Panc1 (cell line): Measurements from ENCODE around the gene SOCS1. TPM values are rescaled to one million over a fixed set of nuclear protein-coding genes. Genes with fewer than 3 reads are reported as not detected.

Experiments used
- ATAC-seq: fragments of 200-7000 bp; cut with Tn5 transposase; 2 replicates; pipeline ENCODE4 v1.9.1; 2020; ENCODE audit warnings: mild to moderate bottlenecking, moderate library complexity
- BruUV-seq: library from RNA; stranded (reverse); fragments of 400-500 nt; replicated peaks from 2 replicates; lab custom pipeline; 2021; lab: Mats Ljungman, UMichigan
- CTCF ChIA-PET: fragments of 300-600 bp; sonication (Branson Sonifier 250); formaldehyde crosslinking; loops from one replicate; lab custom pipeline; 2022; ENCODE audit warnings: antibody characterized with exemption; lab: Charles Lee
- POLR2A ChIA-PET: fragments of 300-600 bp; sonication (Branson Sonifier 250); formaldehyde crosslinking; loops from one replicate; lab custom pipeline; 2022; ENCODE audit warnings: antibody characterized with exemption; lab: Charles Lee
- DNase-seq: peaks from one replicate; pipeline ENCODE4 v3.0.0-alpha.2; 2010; ENCODE audit warnings: low read depth, low spot score
- H3K27ac ChIP-seq: 2 replicates; pipeline ENCODE4 v1.5.1; 2011; ENCODE audit warnings: mild to moderate bottlenecking, low read length, inconsistent platforms
- H3K27me3 ChIP-seq: fragments of 200-500 bp; sonication (Bioruptor generic); 2 replicates; pipeline ENCODE4 v1.6.0; 2014; ENCODE audit warnings: low read length, inconsistent platforms; ENCODE audit not compliant: control insufficient read depth, insufficient read depth
- H3K36me3 ChIP-seq: fragments of 200-500 bp; sonication (Bioruptor generic); 2 replicates; pipeline ENCODE4 v1.5.1; 2014; ENCODE audit warnings: inconsistent platforms, mild to moderate bottlenecking, low read length, moderate library complexity; ENCODE audit not compliant: control insufficient read depth, insufficient read depth
- H3K4me1 ChIP-seq: 2 replicates; pipeline ENCODE4 v1.5.1; 2011; ENCODE audit warnings: inconsistent platforms, mild to moderate bottlenecking, low read length, moderate library complexity; ENCODE audit not compliant: control insufficient read depth, insufficient read depth
- H3K4me3 ChIP-seq, 2 experiments: 2 replicates each; pipeline ENCODE4 v1.5.1; 2011 to 2012; ENCODE audit warnings: low read depth in 2 of 2, low read length in 2 of 2, mild to moderate bottlenecking in 2 of 2, inconsistent platforms in 1 of 2, moderate library complexity in 1 of 2
- H3K9me3 ChIP-seq: fragments of 200-500 bp; sonication (Bioruptor generic); 2 replicates; pipeline ENCODE4 v1.5.1; 2014; ENCODE audit warnings: low read depth, mild to moderate bottlenecking, inconsistent platforms, low read length, moderate library complexity; ENCODE audit not compliant: control insufficient read depth, insufficient read depth
- POLR2AphosphoS5 ChIP-seq: IDR thresholded peaks from 2 replicates; pipeline ENCODE4 v1.6.1; 2012; ENCODE audit warnings: mild to moderate bottlenecking, low read depth, low read length, moderate library complexity
- SIN3A ChIP-seq: IDR thresholded peaks from 2 replicates; pipeline ENCODE4 v1.6.1; 2012; ENCODE audit warnings: low read depth, mild to moderate bottlenecking, low read length, moderate library complexity, borderline replicate concordance; ENCODE audit not compliant: insufficient read depth
- TCF7L2 ChIP-seq: IDR thresholded peaks from 2 replicates; pipeline ENCODE4 v1.6.1; 2011; ENCODE audit warnings: mild to moderate bottlenecking, low read depth, low read length, inconsistent platforms
- in situ Hi-C: cut with HindIII; loops from 2 replicates; pipeline ENCODE4 v1.10.0; 2016; ENCODE audit warnings: low sequenced_read_pairs, low pct_unique_long_range_greater_than_20kb
- intact Hi-C: fragments of 100-400 bp; cut with micrococcal nuclease; formaldehyde crosslinking; loops from one replicate; pipeline ENCODE4 v1.10.0; 2022; ENCODE audit not compliant: unreplicated experiment
- total RNA-seq: library from RNA; stranded (reverse); gene quantifications from one replicate; pipeline ENCODE4 v1.2.1, GENCODE V29; 2021; ENCODE audit not compliant: unreplicated experiment
- TF ChIP-seq, protein P1 (sequence below): fragments of 450-650 bp; IDR thresholded peaks from 2 replicates; pipeline ENCODE4 v1.5.1; 2017; ENCODE audit warnings: mild to moderate bottlenecking
- TF ChIP-seq, protein P2 (sequence below), 2 experiments: IDR thresholded peaks; 2 replicates each; pipeline ENCODE4 v1.6.1; 2011 to 2012; ENCODE audit warnings: low read depth in 2 of 2, control low read depth in 1 of 2, low read length in 1 of 2, mild to moderate bottlenecking in 1 of 2, moderate library complexity in 1 of 2; ENCODE audit not compliant: insufficient read depth in 1 of 2

The SOCS1 gene
- total RNA-seq, 1 experiment from 2014 or later, result 4.8 TPM

DNA sequence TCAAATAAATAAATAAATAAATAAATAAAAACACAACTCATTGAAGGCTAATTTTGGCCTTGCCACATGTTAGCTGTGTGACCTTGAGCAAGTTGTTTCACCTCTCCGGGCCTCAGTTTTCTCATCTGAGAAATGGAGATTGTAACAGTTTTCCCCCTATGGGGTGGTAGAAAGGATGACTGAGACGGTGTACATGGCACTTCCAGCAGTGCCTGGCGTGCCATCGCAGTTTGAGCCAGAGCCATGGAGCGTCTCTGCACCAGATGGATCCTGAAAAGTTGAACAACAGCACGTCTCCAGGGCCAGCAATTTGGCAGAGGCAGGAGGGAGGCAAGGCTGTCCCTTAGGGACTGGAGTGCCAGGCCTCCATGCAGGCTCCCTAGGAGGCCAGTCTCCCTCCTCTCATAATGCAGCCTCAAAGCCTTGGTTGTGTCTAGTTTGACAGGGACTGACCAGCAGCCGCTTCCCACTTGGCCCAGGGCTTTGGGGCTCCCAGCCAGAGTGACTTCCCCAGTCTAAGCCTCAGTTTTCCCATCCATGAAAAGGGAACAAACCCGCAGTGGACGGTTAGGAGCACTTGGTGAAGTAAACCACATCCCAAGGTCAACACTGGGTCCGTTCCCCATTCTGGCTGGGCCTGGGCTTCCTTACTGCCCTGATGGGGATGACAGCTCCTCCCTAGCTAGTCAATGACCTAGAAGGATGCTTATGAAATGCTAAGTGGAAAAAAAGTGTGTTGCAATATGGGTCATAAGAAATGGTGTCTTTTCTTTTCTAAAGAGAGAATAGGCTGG is 19.3 kb downstream of the SOCS1 start:
- H3K4me1 ChIP-seq, result no peaks in the 10 kb centered on the region
- DNase-seq (no peak), ATAC-seq (no peak)
- CTCF ChIA-PET, result no interaction called here
- TF ChIP-seq, protein P1, sequence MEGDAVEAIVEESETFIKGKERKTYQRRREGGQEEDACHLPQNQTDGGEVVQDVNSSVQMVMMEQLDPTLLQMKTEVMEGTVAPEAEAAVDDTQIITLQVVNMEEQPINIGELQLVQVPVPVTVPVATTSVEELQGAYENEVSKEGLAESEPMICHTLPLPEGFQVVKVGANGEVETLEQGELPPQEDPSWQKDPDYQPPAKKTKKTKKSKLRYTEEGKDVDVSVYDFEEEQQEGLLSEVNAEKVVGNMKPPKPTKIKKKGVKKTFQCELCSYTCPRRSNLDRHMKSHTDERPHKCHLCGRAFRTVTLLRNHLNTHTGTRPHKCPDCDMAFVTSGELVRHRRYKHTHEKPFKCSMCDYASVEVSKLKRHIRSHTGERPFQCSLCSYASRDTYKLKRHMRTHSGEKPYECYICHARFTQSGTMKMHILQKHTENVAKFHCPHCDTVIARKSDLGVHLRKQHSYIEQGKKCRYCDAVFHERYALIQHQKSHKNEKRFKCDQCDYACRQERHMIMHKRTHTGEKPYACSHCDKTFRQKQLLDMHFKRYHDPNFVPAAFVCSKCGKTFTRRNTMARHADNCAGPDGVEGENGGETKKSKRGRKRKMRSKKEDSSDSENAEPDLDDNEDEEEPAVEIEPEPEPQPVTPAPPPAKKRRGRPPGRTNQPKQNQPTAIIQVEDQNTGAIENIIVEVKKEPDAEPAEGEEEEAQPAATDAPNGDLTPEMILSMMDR, result no peak
- TF ChIP-seq, protein P2, sequence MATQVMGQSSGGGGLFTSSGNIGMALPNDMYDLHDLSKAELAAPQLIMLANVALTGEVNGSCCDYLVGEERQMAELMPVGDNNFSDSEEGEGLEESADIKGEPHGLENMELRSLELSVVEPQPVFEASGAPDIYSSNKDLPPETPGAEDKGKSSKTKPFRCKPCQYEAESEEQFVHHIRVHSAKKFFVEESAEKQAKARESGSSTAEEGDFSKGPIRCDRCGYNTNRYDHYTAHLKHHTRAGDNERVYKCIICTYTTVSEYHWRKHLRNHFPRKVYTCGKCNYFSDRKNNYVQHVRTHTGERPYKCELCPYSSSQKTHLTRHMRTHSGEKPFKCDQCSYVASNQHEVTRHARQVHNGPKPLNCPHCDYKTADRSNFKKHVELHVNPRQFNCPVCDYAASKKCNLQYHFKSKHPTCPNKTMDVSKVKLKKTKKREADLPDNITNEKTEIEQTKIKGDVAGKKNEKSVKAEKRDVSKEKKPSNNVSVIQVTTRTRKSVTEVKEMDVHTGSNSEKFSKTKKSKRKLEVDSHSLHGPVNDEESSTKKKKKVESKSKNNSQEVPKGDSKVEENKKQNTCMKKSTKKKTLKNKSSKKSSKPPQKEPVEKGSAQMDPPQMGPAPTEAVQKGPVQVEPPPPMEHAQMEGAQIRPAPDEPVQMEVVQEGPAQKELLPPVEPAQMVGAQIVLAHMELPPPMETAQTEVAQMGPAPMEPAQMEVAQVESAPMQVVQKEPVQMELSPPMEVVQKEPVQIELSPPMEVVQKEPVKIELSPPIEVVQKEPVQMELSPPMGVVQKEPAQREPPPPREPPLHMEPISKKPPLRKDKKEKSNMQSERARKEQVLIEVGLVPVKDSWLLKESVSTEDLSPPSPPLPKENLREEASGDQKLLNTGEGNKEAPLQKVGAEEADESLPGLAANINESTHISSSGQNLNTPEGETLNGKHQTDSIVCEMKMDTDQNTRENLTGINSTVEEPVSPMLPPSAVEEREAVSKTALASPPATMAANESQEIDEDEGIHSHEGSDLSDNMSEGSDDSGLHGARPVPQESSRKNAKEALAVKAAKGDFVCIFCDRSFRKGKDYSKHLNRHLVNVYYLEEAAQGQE (IDR thresholded peaks at IDR 0.05; ENCODE audit: insufficient read depth in 1 of 2, low read depth in 2 of 2, low read length in 1 of 2), result no peak
- intact Hi-C loops (no loop called here), in situ Hi-C loops (no loop called here)
- POLR2A ChIA-PET, result no interaction called here
- no peak overlapping the region for H3K4me3 ChIP-seq
- no TSS peak for BruUV-seq
- no peak overlapping the region for H3K27ac ChIP-seq
- no peaks in the 10 kb centered on the region for H3K36me3 ChIP-seq
- no peaks in the 10 kb centered on the region for H3K9me3 ChIP-seq
- H3K27me3 ChIP-seq, result no peaks in the 10 kb centered on the region

DNA sequence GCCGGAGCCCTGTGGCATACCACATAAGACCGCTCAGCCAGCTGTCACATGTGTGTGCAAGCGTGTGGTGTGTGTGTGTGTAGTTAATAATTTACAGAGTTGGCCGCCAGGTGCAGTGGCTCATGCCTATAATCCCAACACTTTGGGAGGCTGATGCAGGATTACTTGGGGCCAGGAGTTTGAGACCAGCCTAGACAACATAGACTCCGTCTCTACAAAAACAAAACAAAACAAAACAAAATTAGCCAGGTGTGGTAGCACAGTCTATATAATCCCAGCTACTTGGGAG is 20.4 kb downstream of the SOCS1 start:
- ATAC-seq (no peak), DNase-seq (no peak)
- intact Hi-C loops, result no loop called here
- H3K4me1 ChIP-seq, result no peaks in the 10 kb centered on the region
- H3K9me3 ChIP-seq, result no peaks in the 10 kb centered on the region
- TF ChIP-seq POLR2AphosphoS5, result no peak
- TF ChIP-seq SIN3A, result no peak
- TF ChIP-seq, protein P2 (IDR thresholded peaks at IDR 0.05; ENCODE audit: insufficient read depth in 1 of 2, low read depth in 2 of 2, low read length in 1 of 2), result no peak
- no peak for TF ChIP-seq TCF7L2
- TF ChIP-seq, protein P1, result no peak
- POLR2A ChIA-PET, result interaction anchor here (1.0 kb wide), 1 partner anchor 21 kb away, joined by 3 read pairs; no protein-coding TSS in a partner anchor
- CTCF ChIA-PET, result no interaction called here
- no peaks in the 10 kb centered on the region for H3K36me3 ChIP-seq
- no TSS peak for BruUV-seq
- in situ Hi-C loops, result no loop called here
- no peak overlapping the region for H3K4me3 ChIP-seq
- no peak overlapping the region for H3K27ac ChIP-seq
- no peaks in the 10 kb centered on the region for H3K27me3 ChIP-seq
